HG03139 (cell line): ENCODE results near the gene ECE2.

Source experiments
- ATAC-seq: cut with Tn5 transposase; IDR thresholded peaks from one replicate; pipeline ENCODE4 v1.9.1; 2021; ENCODE audit not compliant: unreplicated experiment

Gene ECE2

GRCh38 chr3:184275961-184276910 is at the start of gene ECE2:
ECE2 (plus strand) TSS chr3:184276022; CDS start chr3:184276154, 132 bp downstream.
- no peak for ATAC-seq

DNA sequence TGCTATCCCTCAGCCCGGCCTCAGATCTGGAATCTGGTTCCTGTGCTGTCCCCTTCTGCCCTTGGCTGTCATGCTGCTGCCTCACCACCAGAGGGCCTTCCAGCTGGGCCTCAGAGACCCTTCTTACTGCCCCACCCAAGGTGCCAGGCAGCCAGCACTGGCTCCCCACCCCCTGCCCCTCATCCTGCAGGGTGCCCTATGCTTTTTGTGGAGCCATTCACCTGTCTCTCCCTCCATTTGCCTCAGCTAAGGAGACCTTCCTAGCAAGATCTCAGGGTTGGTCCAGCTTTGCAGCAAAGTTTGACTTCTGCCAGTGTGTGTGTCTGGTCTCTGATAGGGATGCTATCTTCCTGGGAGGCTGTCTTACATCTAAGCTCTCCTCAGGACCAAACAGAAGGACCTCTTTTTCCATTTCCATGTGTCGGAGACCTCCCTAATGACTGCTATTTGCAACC is 48.3 kb upstream of the ECE2 start:
- ATAC-seq: no peak

DNA sequence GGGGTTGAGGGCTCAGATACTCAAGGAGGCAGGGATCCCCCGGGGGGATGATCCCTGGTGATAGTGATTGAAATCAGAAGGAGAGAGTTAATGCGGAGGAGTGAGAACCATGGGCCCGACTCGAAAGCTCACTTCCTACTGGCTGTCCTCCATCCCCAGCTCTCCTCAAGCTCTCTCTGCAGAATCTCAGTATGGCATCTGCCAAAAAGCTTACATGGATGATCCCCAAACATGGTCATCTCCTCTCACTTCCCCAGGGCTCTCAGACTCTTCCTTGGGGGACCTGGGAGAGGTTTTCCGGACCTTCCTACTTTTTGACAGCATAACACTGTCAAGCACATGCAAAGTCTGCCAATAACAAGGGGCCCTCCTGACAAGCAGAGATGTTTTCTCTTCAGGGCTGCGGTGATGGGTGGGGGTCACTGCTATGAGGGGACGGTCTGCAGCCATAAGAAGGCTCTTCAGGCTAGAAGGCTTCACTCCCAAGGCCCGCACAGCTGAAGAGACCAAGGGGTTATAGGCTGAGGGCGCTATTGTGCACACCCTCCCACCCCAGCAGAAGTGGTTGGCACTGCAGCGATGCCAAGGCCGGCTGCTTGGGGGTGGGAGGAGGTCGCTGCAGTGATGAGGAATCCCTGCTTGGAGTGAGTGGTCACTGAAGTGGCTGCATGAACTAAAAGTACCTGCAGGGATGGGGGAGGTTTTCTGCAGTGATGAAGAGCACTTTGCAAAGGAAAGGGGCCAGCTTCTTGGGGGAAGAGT is 47.3 kb upstream of the ECE2 start:
- ATAC-seq: no peak

GRCh38 chr3:184229394-184230080 is 46.3 kb upstream of the ECE2 start, which contains the start of gene VWA5B2:
VWA5B2 (plus strand) TSS chr3:184229585; CDS start chr3:184230529, 944 bp downstream.
- ATAC-seq: peak; percentile 75

GRCh38 chr3:184230081-184230602 is 45.7 kb upstream of the ECE2 start:
- ATAC-seq: no peak

- ATAC-seq: no peak
Measured at GRCh38 chr3:184230603-184231528, 45.0 kb upstream of the ECE2 start.

DNA sequence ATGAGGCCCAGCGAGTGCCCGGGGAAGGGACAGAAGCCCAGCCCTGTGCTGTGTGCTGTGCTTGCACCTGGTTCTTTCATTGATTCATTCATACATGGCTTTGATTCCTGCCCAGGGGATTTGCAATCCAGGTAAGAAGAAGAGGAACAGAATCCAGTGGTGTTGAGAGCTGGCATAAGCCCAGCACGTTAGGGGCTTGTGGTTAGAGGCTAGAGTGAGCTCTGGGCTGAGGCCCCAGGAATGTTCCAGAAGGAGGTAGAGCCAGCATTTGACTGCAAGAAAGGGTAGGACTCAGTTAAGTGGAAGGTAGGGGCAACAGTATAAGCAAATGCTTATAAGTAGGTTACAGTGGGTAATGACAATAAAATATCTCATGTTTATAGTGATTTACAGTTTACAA is 44.2 kb upstream of the ECE2 start:
- no peak for ATAC-seq

DNA sequence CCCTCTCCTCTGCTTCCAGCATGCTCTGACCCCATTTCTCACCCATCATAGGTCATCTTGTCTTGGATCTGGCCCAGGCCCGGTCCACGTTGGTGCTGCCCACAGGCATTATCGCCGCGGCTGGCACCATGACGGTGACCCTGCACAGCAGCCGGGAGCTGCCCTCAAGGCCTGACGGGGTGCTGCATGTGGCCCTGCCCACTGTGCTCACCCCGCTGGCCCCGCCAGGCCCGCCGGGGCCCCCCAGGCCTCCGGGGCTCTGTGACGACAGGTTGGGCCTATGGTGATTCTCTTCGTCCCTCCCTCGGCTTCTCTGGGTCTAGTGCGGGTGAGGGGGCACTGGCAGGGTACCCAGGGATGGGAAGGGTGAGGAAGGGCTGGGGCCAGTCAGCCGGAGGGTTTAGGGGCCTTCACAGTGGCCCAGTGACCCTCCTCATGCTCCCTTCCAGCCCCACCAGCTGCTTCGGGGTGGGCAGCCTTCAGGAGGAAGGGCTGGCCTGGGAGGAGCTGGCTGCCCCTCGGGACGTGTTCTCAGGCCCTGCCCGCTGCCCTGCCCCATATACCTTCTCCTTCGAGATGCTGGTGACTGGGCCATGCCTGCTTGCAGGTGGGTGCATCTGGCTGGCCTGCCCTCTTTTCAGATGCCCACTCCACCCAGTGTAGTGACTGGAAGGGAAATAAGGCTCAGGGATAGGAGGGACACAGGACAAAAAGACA is 42.5 kb upstream of the ECE2 start:
- ATAC-seq: no peak

DNA sequence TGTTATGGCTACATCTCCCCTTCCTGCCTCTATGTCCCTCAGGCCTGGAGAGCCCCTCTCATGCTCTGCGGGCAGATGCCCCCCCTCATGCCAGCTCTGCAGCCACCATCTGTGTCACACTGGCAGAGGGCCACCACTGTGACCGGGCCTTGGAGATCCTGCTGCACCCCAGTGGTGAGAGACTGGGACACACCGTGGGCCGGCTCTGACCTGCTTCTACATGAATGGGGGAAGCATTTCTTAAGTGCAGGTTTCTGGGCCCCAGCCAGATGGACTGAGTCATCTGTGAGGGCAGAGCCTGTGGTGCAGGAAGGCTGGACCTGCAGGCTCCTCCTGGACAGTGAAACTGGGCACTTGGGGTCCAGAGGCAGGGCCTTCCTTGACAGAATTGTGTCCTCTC is 41.6 kb upstream of the ECE2 start:
- ATAC-seq: no peak

- ATAC-seq: no peak
Measured at GRCh38 chr3:184234671-184235380, 41.0 kb upstream of the ECE2 start.

DNA sequence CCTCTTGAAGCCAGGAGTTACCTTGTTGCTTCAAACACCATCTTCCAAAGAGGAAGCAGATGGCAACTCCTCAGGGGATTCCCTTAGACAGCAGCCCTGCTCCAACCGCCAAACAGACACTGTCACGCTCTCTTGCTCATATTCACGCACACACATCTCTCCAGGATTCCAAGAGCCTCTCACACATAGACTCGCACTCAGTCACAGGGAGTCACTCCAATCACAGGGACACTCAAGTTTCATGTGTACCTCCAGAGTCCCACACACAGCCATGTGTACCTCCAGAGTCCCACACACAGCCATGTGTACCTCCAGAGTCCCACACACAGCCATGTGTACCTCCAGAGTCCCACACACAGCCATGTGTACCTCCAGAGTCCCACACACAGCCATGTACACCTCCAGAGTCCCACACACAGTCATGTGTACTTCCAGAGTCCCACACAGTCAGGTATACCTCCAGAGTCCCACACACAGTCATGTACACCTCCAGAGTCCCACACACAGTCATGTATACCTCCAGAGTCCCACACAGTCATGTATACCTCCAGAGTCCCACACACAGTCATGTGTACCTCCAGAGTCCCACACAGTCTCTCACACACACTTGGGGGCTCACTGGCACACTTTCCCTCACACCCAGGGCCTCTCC is 40.3 kb upstream of the ECE2 start:
- no peak for ATAC-seq

DNA sequence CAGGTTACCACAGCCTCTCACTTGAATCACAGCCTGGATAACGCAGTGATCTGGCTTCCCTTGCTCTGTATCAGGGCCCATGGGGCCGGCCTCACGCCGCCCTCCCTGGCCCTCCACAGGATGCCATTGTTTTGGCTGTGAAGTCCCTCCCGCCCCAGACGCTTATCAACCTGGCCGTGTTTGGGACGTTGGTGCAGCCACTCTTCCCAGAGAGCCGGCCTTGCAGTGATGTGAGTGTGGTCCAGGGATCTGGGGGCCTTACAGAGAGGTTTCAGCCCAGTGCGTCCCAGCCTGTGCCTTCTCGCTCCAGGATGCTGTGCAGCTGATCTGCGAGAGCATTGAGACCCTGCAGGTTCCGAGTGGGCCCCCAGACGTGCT is 39.8 kb upstream of the ECE2 start:
- no peak for ATAC-seq

- ATAC-seq: no peak
Measured at GRCh38 chr3:184236636-184237035, 39.2 kb upstream of the ECE2 start.

DNA sequence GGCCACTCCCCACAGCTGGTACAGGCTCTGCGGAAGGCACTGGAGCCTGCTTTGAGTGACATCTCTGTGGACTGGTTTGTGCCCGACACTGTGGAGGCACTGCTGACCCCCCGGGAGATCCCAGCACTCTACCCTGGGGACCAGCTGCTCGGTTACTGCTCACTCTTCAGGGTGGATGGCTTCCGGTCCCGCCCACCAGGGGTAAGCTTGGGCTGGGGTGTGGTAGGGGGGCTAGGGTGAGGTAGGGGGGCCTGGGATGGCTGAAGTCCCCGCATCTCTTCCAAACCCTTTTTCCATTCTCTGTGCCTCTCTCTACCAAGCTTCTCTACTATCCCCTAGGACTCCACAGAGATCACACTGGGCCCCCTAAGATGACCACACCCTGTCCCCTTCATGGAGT is 38.6 kb upstream of the ECE2 start:
- no peak for ATAC-seq

- ATAC-seq: no peak
Measured at GRCh38 chr3:184237807-184238206, 38.0 kb upstream of the ECE2 start.

DNA sequence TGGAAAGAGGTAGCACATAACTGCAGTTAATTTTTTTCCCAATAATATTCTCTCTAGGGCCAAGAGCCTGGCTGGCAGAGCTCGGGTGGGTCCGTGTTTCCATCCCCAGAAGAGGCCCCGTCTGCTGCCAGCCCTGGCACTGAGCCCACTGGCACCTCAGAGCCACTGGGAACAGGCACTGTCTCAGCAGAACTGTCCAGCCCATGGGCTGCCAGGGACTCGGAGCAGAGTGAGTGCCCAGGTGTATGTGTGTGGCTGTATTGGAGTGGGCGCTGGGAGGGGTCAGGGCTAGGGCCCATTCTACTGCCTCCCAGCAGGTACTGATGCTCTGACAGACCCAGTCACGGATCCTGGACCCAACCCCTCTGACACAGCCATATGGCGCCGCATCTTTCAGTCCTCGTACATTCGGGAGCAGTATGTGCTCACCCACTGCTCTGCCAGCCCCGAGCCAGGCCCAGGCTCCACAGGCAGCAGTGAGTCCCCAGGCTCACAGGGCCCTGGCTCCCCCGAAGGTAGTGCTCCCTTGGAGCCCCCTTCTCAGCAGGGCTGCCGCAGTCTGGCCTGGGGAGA is 37.5 kb upstream of the ECE2 start:
- ATAC-seq: no peak

GRCh38 chr3:184239221-184239620 is 36.6 kb upstream of the ECE2 start:
- no peak for ATAC-seq

DNA sequence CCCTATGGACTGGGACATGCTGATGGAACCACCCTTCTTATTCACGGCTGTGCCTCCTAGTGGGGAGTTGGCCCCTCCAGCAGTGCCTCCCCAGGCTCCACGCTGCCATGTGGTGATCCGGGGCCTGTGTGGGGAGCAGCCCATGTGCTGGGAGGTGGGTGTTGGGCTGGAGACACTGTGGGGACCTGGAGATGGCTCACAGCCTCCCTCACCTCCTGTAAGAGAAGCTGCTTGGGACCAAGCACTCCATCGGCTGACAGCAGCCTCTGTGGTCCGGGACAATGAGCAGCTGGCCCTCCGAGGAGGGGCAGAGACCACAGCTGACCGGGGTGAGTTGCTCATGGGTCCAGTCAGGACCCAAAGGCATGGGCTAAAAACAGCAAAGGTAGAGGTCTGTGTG is 36.1 kb upstream of the ECE2 start:
- no peak for ATAC-seq
